ENCODE data around the gene HP. TPM values are rescaled to one million over a fixed set of nuclear protein-coding genes. Genes with fewer than 3 reads are reported as not detected.

The HP gene
- total and polyA plus RNA-seq, 2 of the 13 experiments (the other 11 are each of a cell fraction or from before 2014, with no cell fraction given), result 387 to 524 TPM

GRCh38 chr16:72021043-72021442, 33.3 kb upstream of the HP start:
- 93% methylated on average over 15 of the region's 15 CpGs for WGBS (ENCODE audit: low lambda C conversion rate)
- ChIA-PET CTCF (ENCODE audit: low intra/inter-chr PET ratio, low total read pairs) (no interaction called here), POLR2A (no interaction called here)
- BruUV-seq (replicated peaks), result no TSS peak
- FAIRE-seq, result no peak
- no peaks in the 10 kb centered on the region for H3K9me3 ChIP-seq (ENCODE audit: low read length)
- H3K9ac ChIP-seq (ENCODE audit: insufficient read depth, low read depth, low read length), result no peak overlapping the region
- H3K27ac ChIP-seq (ENCODE audit: extremely low read length, insufficient read depth, low read length), result no peak overlapping the region
- no peak overlapping the region for H3K4me2 ChIP-seq (ENCODE audit: low read depth, low read length)
- peaks cover 53% of the 10 kb centered on the region for H3K4me1 ChIP-seq (ENCODE audit: insufficient read depth, low read length)
- ATAC-seq, result peak; percentile 39; the same call in 2 of the 3 replicates
- no peaks in the 10 kb centered on the region for H3K79me2 ChIP-seq (ENCODE audit: insufficient read depth, low read length)
- intact Hi-C loops (cut with micrococcal nuclease; ENCODE audit: unreplicated experiment) (no loop called here), in situ Hi-C loops (cut with HindIII; ENCODE audit: extremely low pct_ligation_motif_present, low pct_unique_long_range_greater_than_20kb) (no loop called here)
- no peak for DNase-seq (ENCODE audit: low spot score)
- no peaks in the 10 kb centered on the region for H3K27me3 ChIP-seq (ENCODE audit: control insufficient read depth in 1 of 2, insufficient read depth in 2 of 2, low read length in 2 of 2)
- no peak overlapping the region for H3K4me3 ChIP-seq (replicated peaks in 1 of 3; ENCODE audit: insufficient read depth in 1 of 3, low read depth in 2 of 3, low read length in 3 of 3)
- H4K20me1 ChIP-seq (ENCODE audit: insufficient read depth, low read length), result no peaks in the 10 kb centered on the region
- H2AFZ ChIP-seq (ENCODE audit: low read length), result no peak overlapping the region
- H3K36me3 ChIP-seq (replicated peaks in 1 of 2; ENCODE audit: control insufficient read depth in 1 of 2, insufficient read depth in 2 of 2, low read length in 2 of 2), result peaks cover 18 to 31% of the 10 kb centered on the region in 2 experiments
- TF ChIP-seq ZFP62 (CRISPR knock-in tag; IDR thresholded peaks at IDR 0.05) (no peak), ZNF263 (CRISPR knock-in tag; IDR thresholded peaks at IDR 0.05) (peak; percentile 15; the same call in 1 of the 2 replicates), TIGD3 (CRISPR knock-in tag; IDR thresholded peaks at IDR 0.05; ENCODE audit: borderline replicate concordance) (no peak), AGO2 (optimal IDR thresholded peaks at IDR 0.05; ENCODE audit: low read depth, low read length) (peak; percentile 37), CBX2 (IDR thresholded peaks at IDR 0.05; ENCODE audit: low read depth, low read length) (no peak), CBX2 (CRISPR knock-in tag; IDR thresholded peaks at IDR 0.05; ENCODE audit: low read depth) (no peak), RAD21 (CRISPR knock-in tag; IDR thresholded peaks at IDR 0.05) (peak; percentile 52), MYNN (CRISPR knock-in tag; IDR thresholded peaks at IDR 0.05; ENCODE audit: low read depth) (no peak), CTCF (CRISPR knock-in tag; IDR thresholded peaks at IDR 0.05) (peak; percentile 46), ZNF672 (CRISPR knock-in tag; IDR thresholded peaks at IDR 0.05) (no peak), PRDM4 (CRISPR knock-in tag; IDR thresholded peaks at IDR 0.05; ENCODE audit: borderline replicate concordance) (no peak), ZFX (CRISPR knock-in tag; IDR thresholded peaks at IDR 0.05; ENCODE audit: low read depth) (0 out of 2 replicates have a peak, but pooled peaks have one; percentile 25), ZNF687 (CRISPR knock-in tag; IDR thresholded peaks at IDR 0.05) (peak; percentile 23; the same call in 1 of the 2 replicates), SNAPC2 (CRISPR knock-in tag; IDR thresholded peaks at IDR 0.05) (no peak), MAFK (conservative IDR thresholded peaks at IDR 0.05 in 1 of 2, IDR thresholded peaks at IDR 0.05 in 1 of 2; ENCODE audit: low read length in 2 of 2) (no peak)

Data from HepG2 (cell line).